HG02884 (cell line): ENCODE measurements around the gene PDK2.

ENCODE experiments used
- ATAC-seq: cut with Tn5 transposase; IDR thresholded peaks from one replicate; pipeline ENCODE4 v1.9.1; 2021; ENCODE audit warnings: mild to moderate bottlenecking, moderate library complexity; ENCODE audit not compliant: unreplicated experiment

The PDK2 gene

GRCh38 chr17:50133028-50133768 is 38.0 kb downstream of the PDK2 start:
- no peak for ATAC-seq

- ATAC-seq = no peak
These were observed 38.6 kb downstream of the PDK2 start for GRCh38 chr17:50133769-50134099.

GRCh38 chr17:50134206-50135110 is 39.3 kb downstream of the PDK2 start:
- no peak for ATAC-seq

- ATAC-seq = no peak
These were observed 40.4 kb downstream of the PDK2 start for GRCh38 chr17:50135316-50136095.

- ATAC-seq = no peak
These were observed 41.0 kb downstream of the PDK2 start for GRCh38 chr17:50136096-50136687.

GRCh38 chr17:50137042-50137441 is 41.9 kb downstream of the PDK2 start:
- ATAC-seq = no peak

GRCh38 chr17:50139185-50139783 is 44.1 kb downstream of the PDK2 start:
- ATAC-seq = no peak

- no peak for ATAC-seq
These were observed 45.1 kb downstream of the PDK2 start for GRCh38 chr17:50139950-50140885.

GRCh38 chr17:50141026-50141744 is 46.0 kb downstream of the PDK2 start:
- no peak for ATAC-seq

GRCh38 chr17:50141745-50142110 is 46.6 kb downstream of the PDK2 start:
- no peak for ATAC-seq

- no peak for ATAC-seq
These were observed 48.5 kb downstream of the PDK2 start for GRCh38 chr17:50143461-50144176.

GRCh38 chr17:50144355-50144754 is 49.2 kb downstream of the PDK2 start:
- ATAC-seq = no peak

- ATAC-seq = no peak
These were observed 49.8 kb downstream of the PDK2 start for GRCh38 chr17:50144845-50145531.

GRCh38 chr17:50145532-50146229 is 50.5 kb downstream of the PDK2 start:
- ATAC-seq = no peak

- no peak for ATAC-seq
These were observed 51.2 kb downstream of the PDK2 start for GRCh38 chr17:50146230-50146926.

GRCh38 chr17:50146927-50147665 is 51.9 kb downstream of the PDK2 start:
- no peak for ATAC-seq
